ENCODE measurements around the gene RHBDL1. TPM values are rescaled to one million over a fixed set of nuclear protein-coding genes. Genes with fewer than 3 reads are reported as not detected.
"Not testable (repeated sequence)": the region's sequence is repeated elsewhere in the genome, so short reads cannot be mapped to it uniquely, and the experiment has no call there.

RHBDL1 gene
- polyA plus RNA-seq, 6 donors from 2014 or later: not detected

GRCh38 chr16:684071-684794 is 8.8 kb downstream of the RHBDL1 start, which contains the start of gene JMJD8:
Gene JMJD8 (minus strand): TSS chr16:684334. CDS start chr16:684319, 15 bp downstream.
- Mint-ChIP-seq H3K36me3 (no peaks in the 10 kb centered on the region), H3K4me3 (peak within 1 kb of the TSS; percentile 77 to 91 (median 85)), H3K9me3 (no peaks in the 10 kb centered on the region), H3K27me3 (no peaks in the 10 kb centered on the region), H3K4me1 (peaks cover 8 to 45% (median 45%) of the 10 kb centered on the region in 3 donors), H3K27ac (peak within 1 kb of the TSS; percentile 33 to 93 (median 74))
- peak; percentile 78 to 79 for ATAC-seq (ENCODE audit: low read depth in 2 of 2)
- DNase-seq: peak; percentile 96

- DNase-seq (no peak), ATAC-seq (ENCODE audit: low read depth in 2 of 2) (no peak)
- Mint-ChIP-seq H3K4me1 (peaks cover 9 to 53% (median 49%) of the 10 kb centered on the region in 3 donors), H3K4me3 (peak overlapping the region in 1 of 8 donors; percentile 79), H3K27me3 (no peaks in the 10 kb centered on the region), H3K9me3 (no peaks in the 10 kb centered on the region), H3K36me3 (no peaks in the 10 kb centered on the region), H3K27ac (peak overlapping the region in 2 of 6 donors; percentile 70 to 83)
Measured at GRCh38 chr16:684961-685696, 9.7 kb downstream of the RHBDL1 start.

GRCh38 chr16:685967-686366 is 10.5 kb downstream of the RHBDL1 start:
- Mint-ChIP-seq H3K27me3 (no peaks in the 10 kb centered on the region), H3K4me1 (peaks cover 14 to 58% (median 49%) of the 10 kb centered on the region in 3 donors), H3K36me3 (no peaks in the 10 kb centered on the region), H3K9me3 (no peaks in the 10 kb centered on the region), H3K4me3 (peak overlapping the region in 6 of 8 donors; percentile 19 to 79 (median 62)), H3K27ac (peak overlapping the region in 3 of 6 donors; percentile 63 to 77 (median 76))
- ATAC-seq (ENCODE audit: low read depth in 2 of 2) (no peak), DNase-seq (no peak)

GRCh38 chr16:686459-687260 is 11.2 kb downstream of the RHBDL1 start:
- DNase-seq (no peak), ATAC-seq (ENCODE audit: low read depth in 2 of 2) (no peak)
- peaks cover 17 to 54% (median 42%) of the 10 kb centered on the region in 3 donors for H3K4me1 Mint-ChIP-seq
- H3K4me3 Mint-ChIP-seq: peak overlapping the region in 3 of 8 donors; percentile 6 to 59 (median 53)
- no peaks in the 10 kb centered on the region for H3K9me3 Mint-ChIP-seq
- no peaks in the 10 kb centered on the region for H3K27me3 Mint-ChIP-seq
- H3K36me3 Mint-ChIP-seq: no peaks in the 10 kb centered on the region
- H3K27ac Mint-ChIP-seq: peak overlapping the region in 1 of 6 donors; percentile 77

GRCh38 chr16:687499-687898 is 12.0 kb downstream of the RHBDL1 start:
- peak overlapping the region in 4 of 8 donors; percentile 25 to 72 (median 55) for H3K4me3 Mint-ChIP-seq

GRCh38 chr16:689175-689897 is 13.9 kb downstream of the RHBDL1 start:
- H3K4me3 Mint-ChIP-seq: peak overlapping the region; percentile 89 to 97 (median 94)
- no peaks in the 10 kb centered on the region for H3K9me3 Mint-ChIP-seq
- no peak for ATAC-seq (ENCODE audit: low read depth in 2 of 2)
- peaks cover 0 to 15% (median 13%) of the 10 kb centered on the region in 3 donors for H3K27me3 Mint-ChIP-seq
- no peaks in the 10 kb centered on the region for H3K36me3 Mint-ChIP-seq
- peaks cover 22 to 40% (median 29%) of the 10 kb centered on the region in 3 donors for H3K4me1 Mint-ChIP-seq
- H3K27ac Mint-ChIP-seq: peak overlapping the region in 5 of 6 donors; percentile 33 to 96 (median 56)
- no peak for DNase-seq

More at GRCh38 chr16:687499-687898, 12.0 kb downstream of the RHBDL1 start:
- peaks cover 17 to 45% (median 36%) of the 10 kb centered on the region in 3 donors for H3K4me1 Mint-ChIP-seq
- no peak for ATAC-seq (ENCODE audit: low read depth in 2 of 2)
- H3K27me3 Mint-ChIP-seq: peaks cover 0 to 6% (median 1%) of the 10 kb centered on the region in 3 donors
- no peaks in the 10 kb centered on the region for H3K36me3 Mint-ChIP-seq
- no peak overlapping the region for H3K27ac Mint-ChIP-seq
- DNase-seq: no peak
- no peaks in the 10 kb centered on the region for H3K9me3 Mint-ChIP-seq

GRCh38 chr16:691242-691641 is 15.8 kb downstream of the RHBDL1 start:
- peaks cover 0 to 19% (median 15%) of the 10 kb centered on the region in 3 donors for H3K27me3 Mint-ChIP-seq
- peaks cover 21 to 33% (median 27%) of the 10 kb centered on the region in 3 donors for H3K4me1 Mint-ChIP-seq
- not testable (repeated sequence) for DNase-seq; H3K36me3 Mint-ChIP-seq; ATAC-seq (ENCODE audit: low read depth in 2 of 2); H3K9me3 Mint-ChIP-seq
- peak overlapping the region in 7 of 8 donors; percentile 89 to 97 (median 94) for H3K4me3 Mint-ChIP-seq
- peak overlapping the region in 2 of 6 donors; percentile 47 to 93 for H3K27ac Mint-ChIP-seq

GRCh38 chr16:692356-693108 is 17.1 kb downstream of the RHBDL1 start:
- Mint-ChIP-seq H3K27me3 (peaks cover 0 to 24% (median 15%) of the 10 kb centered on the region in 3 donors), H3K4me1 (peaks cover 18 to 33% (median 27%) of the 10 kb centered on the region in 3 donors), H3K9me3 (no peaks in the 10 kb centered on the region), H3K27ac (no peak overlapping the region), H3K36me3 (no peaks in the 10 kb centered on the region), H3K4me3 (peak overlapping the region in 6 of 8 donors; percentile 18 to 95 (median 46))
- ATAC-seq (ENCODE audit: low read depth in 2 of 2): no peak
- no peak for DNase-seq

GRCh38 chr16:693364-693763 is 17.9 kb downstream of the RHBDL1 start:
- peaks cover 18 to 27% (median 27%) of the 10 kb centered on the region in 3 donors for H3K4me1 Mint-ChIP-seq

GRCh38 chr16:693766-694165 is 18.3 kb downstream of the RHBDL1 start:
- peaks cover 0 to 34% (median 15%) of the 10 kb centered on the region in 3 donors for H3K27me3 Mint-ChIP-seq

More at GRCh38 chr16:693364-693763, 17.9 kb downstream of the RHBDL1 start:
- no peaks in the 10 kb centered on the region for H3K9me3 Mint-ChIP-seq
- DNase-seq: no peak
- peaks cover 0 to 32% (median 15%) of the 10 kb centered on the region in 3 donors for H3K27me3 Mint-ChIP-seq
- no peak for ATAC-seq (ENCODE audit: low read depth in 2 of 2)
- peak overlapping the region in 4 of 8 donors; percentile 39 to 74 (median 63) for H3K4me3 Mint-ChIP-seq
- H3K36me3 Mint-ChIP-seq: no peaks in the 10 kb centered on the region
- no peak overlapping the region for H3K27ac Mint-ChIP-seq

GRCh38 chr16:694187-694862 is 18.9 kb downstream of the RHBDL1 start:
- Mint-ChIP-seq H3K27ac (no peak overlapping the region), H3K27me3 (peaks cover 0 to 34% (median 15%) of the 10 kb centered on the region in 3 donors), H3K36me3 (no peaks in the 10 kb centered on the region), H3K4me1 (peaks cover 10 to 21% (median 18%) of the 10 kb centered on the region in 3 donors), H3K4me3 (peak overlapping the region; percentile 43 to 90 (median 73)), H3K9me3 (no peaks in the 10 kb centered on the region)
- DNase-seq: no peak
- no peak for ATAC-seq (ENCODE audit: low read depth in 2 of 2)

More at GRCh38 chr16:693766-694165, 18.3 kb downstream of the RHBDL1 start:
- H3K4me3 Mint-ChIP-seq: peak overlapping the region in 4 of 8 donors; percentile 39 to 74 (median 63)
- peaks cover 16 to 26% (median 23%) of the 10 kb centered on the region in 3 donors for H3K4me1 Mint-ChIP-seq
- H3K27ac Mint-ChIP-seq: no peak overlapping the region
- H3K36me3 Mint-ChIP-seq: no peaks in the 10 kb centered on the region
- peak in 1 of 2 donors; percentile 48 for ATAC-seq (ENCODE audit: low read depth in 2 of 2)
- H3K9me3 Mint-ChIP-seq: no peaks in the 10 kb centered on the region
- DNase-seq: no peak
